ENCODE measurements around the gene MEGF11.

The MEGF11 gene

DNA sequence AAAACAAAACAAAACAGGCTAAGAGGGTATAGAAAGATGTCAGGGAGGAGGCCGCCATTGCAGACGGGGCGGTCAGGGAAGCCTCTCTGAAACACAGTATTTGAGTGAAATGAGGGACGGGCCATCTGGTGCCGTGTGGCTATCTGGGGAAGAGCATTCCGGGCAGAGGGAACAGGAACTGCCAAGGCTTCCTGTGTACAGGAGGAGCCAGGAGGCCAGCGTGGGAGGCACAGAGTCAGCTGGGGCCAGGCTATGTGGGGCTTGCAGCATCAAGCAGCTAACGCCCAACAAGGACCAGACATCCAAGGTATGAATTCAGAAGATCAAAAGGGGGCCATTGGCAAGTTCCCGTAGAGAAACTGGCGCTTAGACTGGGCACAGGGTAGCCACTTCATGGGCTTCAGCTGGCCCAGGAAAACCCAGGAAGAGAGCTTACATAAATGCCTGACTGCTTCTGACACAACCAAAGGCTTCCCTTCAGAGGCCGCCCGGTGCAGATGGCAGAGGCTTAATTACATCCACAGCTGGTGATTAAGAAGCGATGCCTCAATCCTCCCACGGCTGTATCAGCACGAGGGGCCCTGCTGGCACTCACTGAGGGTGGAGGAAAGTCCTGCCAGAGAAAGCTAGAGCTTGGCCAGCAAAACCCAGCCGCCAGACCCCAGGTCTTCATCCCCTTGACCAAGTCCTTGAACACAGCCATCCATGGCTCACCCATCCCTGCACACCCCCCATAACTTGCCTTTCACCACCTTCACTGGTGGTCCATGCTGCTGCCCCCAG lies 144.9 kb downstream of the MEGF11 start:
- DNase-seq: peak; percentile 84

DNA sequence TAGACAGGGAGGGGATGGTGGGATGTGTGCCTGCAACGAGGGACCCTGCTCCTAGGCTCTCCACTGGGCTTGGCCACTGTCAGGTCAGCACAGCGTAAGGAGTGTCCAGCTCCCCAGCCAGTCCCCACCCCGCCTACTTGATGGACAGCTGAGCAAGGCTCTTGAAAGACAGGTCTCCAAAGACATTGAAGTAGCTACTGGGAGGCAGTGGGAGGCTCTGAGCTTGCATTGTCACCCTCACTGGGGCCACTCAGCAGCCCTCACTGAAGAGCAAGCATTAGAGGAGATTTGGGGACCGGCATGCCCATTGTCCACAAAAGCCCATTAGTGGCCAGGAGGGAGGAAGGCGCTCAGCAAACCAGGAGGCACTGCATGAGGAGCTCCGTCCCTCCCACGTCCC lies 146.5 kb downstream of the MEGF11 start:
- DNase-seq: no peak

DNA sequence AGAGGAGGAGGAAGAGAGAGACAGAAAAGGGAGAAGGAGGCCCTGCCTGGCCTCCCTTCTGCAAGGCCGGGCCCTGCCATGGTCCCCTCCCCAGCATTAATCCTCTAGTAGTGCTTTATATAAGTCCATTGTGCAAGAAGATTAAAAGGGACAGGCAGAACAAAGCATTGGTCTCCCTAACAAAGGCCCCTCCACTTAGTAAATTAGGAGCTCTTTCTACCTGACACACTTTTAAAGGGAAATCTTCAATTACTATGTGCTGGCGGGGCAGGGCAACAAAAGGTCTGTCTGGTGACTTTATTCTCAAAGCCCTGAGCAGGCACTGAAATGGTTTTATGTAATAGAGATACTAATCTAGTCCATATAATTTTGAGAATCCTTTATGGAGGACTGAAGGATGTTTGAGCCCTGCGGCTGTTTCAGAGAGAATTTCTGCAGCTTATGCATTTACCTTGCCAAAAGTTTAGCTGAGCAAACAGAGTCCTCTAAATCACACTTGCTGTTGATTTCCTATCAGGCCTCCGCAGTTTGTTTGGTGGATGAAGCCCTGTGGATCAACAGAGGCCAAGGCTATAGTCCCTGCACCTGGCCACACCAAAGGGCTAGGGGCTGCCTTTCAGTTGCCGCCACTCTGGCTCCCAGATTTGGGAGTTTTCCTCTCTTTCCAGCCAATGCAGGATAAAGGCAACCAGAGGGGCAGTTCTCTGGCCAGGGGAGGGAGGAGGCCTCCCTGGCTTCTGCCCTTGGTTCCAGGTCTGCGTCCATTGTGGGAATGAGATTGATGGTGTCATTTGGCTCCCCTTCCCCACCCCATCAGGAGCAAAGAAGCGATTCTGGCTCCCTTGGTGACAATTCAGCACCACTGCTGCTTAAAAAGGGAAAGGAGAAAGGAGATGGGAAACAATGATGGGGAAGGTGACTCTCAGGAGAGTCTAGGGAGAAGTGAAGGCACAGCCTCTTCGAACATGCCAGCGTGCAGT lies 148.0 kb downstream of the MEGF11 start:
- no peak for DNase-seq

DNA sequence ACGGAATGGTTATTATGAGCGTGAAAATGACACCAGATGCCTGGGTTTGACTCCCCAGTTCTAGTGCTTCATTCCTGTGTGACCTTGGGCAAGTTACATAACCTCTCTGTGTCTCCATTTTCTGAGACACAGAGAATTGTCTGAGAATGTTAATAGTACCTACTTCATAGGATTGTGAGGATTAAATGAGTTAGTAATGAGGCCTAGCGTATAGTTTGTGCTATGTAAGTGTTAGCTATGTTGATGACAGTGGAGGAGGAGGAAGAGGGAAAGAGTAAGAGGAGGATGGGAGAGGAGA lies 150.3 kb downstream of the MEGF11 start:
- DNase-seq: no peak

DNA sequence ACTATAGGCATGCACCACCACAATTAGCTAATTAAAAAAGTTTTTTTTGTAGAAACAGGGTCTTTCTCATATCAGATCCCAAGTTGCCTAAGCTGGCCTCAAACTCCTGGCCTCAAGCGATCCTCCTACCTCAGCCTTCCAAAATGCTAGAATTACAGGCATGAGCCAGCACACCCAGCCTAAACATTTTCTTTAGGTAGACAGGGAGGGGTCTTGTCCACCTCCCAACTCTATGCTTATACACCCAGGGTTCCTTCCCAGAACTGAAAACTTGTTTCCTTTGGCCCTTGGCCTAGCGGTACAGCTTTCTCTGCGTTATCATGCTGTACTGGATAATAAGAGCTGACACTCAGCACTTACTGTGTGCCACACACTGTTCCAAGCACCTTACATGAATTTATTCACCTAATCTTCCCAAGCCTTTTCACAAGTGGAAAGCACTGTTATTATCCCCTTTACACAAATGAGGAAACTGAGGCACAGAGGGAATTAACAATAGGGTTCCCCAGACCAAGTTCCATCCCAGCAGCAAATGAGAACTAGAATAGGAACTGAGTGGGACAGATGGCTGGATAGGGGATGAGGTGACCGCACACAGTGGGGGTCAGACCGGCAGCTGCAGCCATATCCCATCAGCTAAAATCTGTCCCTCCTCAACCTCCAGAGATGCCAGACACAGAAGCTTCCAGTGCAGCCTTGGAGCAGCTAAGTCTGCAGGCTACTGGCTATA lies 150.8 kb downstream of the MEGF11 start:
- DNase-seq: no peak

DNA sequence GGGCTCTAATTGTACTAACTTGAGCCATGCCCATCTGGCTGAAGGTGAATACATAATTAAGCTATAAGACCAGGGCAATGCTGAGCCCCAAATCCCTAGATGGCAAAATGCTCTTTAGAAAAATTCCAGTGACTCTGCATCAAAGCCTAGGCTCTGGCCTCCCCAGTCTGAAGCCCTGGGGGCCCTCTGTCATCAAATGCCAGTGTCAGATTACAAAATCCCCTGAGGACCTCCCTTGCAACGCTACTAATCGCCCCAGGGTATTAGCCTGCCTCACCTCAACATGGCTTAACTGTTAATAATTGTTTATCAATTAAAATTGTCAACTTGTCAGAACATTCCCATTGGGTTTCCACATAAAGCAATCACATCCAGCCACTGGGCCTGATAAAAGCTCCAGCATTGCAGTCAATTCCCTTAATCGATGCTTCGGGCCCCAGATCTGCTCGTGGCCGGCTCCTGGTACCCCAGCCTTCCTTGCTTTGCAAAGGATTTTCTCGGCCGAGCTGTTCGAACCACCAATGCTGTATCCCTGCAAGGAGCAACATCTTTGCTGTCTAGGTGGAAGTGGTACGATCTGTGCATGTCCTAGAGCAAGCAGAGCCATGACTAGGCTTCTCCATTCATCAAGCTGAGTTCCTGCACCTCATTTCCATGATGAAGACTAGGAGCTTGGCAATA lies 151.7 kb downstream of the MEGF11 start:
- DNase-seq: no peak

DNA sequence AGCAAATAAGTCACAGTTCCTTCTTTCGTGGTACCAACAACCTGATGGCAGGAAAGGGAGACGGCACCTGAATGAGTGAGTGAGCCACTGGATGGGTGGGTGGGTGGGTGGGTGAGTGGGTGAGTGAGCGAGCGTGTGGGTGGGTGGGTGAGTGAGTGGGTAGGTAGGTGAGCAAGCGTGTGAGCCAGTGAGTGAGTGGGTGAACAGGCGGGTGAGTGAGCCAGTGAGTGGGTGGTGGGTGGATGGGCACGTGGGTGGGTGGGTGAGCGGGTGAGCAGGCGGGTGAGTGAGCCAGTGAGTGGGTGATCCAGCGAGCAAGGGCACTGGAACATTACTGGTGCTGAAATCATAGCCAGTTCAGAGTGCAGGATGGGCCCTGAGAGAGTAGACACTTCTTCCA lies 152.8 kb downstream of the MEGF11 start:
- no peak for DNase-seq

DNA sequence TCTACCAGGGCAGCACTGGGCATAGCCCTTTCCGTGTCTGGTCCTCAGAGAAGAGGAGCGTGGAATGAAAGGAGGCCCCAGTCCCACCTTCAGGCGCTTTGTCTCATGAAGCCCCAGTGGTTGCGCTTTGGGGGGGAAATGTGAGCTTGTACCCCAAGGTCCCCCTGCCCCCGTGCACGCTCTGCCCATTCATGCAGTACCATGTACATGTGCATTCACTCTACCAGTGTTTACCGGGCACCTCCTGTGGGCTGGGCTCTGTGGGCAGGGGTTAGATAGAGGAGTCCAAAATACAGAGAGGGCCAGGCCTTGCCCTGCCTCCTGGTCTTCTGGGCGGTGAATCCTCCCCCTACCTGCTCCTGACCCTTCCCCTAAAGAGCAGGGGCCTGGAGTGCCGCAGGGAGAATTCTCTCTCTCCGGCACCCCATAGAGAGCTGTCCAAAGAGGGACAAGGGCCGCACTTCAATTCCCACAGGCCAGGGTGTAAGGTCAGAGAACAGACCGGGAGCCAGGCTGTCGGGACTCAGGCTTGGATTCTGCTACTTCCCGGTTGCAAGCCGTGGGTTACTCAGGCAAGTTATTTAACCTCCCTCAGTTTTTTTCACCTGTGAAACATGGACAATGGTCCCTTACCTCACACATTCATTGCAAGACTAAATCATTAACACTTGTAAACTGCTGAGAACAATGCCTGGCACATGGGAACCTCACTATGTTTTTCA lies 153.4 kb downstream of the MEGF11 start:
- no peak for DNase-seq

DNA sequence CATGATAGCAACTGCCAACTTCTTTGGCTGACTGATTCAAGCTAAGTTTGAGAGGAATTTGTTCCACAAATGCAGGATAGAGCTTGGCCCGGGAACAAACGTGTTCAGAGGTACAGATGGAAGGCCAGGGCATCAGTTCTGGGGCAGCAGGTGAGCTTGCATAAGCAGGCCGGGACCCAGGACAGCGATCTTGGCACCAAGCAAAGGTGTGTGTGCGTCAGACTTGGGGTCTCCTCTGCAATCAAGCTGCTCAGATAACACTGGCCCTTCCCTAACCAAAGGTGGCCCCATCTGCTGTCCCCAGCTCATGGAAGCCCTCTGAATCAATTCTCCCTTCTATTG lies 155.6 kb downstream of the MEGF11 start:
- DNase-seq: peak; percentile 45

DNA sequence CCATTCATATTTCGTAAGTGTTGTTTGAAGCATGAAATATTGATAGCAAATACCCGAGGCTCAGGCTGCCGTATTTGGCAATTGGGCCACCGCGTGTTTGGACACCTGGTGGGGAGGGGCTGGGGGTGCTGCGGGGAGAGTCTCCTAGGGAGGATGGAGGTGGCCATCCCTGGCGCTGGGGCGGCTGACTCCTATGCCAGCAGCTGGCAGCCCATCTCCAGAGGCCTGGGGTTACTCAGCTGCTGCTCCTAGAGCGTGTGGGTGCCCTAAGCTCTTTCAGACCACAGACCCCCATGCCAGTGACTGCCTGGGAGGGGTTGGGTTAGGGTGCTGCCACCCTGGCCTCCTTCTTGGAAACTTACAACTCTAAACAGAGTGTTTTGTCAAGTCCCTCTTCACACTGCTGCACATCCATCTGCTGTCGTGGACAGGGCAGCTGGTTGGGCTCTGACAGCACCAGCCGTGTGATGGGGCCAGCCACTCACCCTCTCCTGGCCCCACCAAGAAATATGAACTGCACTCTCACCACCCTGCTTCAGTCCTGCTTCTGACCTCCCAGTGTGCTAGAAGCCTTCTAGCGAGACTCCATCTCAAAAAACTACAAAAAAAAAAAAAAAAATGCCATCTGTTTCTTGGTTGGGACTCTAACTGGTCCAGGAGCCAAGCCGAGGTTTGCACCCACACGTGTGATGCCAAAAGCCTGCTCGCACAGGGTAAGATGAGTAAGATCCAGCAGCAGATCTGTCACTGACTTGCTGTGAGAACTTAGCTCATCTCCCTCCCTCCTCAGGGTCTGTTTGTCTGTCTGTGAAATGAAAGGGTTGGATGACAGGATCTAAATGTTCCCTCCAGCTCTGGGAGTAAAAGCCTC lies 156.2 kb downstream of the MEGF11 start:
- DNase-seq: peak; percentile 54

DNA sequence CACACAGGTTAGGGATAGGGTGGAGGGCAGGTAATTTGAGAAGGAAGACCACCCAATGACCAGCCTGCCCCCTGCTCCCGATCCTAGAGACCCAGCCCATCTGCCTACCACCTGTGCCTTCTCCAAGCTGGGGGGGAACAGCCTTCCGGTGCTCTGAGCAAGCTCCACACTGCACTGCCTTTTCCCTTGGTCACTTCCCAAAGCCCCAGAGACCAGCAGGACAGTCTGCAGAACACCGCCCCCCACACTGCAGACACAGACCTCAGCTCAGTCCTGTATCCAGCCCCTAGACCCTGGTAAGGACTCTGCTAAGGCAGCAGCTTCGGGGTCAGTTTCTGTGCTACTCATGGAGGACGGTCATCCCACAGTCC lies 156.9 kb downstream of the MEGF11 start:
- DNase-seq: no peak

DNA sequence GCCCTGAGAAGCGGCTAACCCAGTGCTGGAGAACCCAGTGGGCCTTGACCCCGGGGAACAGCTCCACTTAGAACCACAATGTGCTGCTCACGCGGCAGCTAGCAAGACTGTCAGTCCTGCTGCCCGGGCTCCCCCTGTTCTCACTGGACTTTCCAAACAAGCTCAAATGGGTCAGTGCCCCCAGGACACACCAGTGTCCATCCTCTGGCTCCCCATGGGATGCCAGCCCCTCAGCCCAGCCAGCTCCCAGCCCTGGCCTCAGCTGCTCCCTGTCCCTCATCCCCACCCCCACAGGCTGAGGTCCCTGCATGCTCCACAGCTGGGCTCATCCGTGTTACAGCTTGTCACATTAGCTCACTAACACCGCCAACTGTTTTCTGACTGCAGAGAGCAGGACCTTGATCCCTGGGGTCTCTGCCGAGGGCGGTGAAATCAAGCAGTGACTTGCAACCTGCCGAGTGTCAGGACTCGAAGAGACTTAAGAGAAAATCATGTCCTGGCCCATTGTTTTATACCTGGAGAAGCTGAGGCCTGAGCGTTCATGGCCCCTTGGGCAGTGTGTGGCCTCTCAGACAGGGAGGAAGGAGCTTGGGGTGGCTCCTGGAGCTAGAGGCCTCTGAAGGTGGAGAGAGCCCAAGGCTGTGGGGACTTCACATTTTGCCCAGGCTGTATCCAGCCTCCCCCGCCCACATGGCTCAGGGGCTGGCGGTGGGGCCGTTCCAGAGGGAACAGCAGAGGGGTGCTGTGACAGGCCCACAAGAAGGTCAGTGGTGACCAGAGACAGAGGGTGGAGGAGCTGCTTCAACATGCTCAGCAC lies 157.5 kb downstream of the MEGF11 start:
- peak; percentile 72 for DNase-seq

DNA sequence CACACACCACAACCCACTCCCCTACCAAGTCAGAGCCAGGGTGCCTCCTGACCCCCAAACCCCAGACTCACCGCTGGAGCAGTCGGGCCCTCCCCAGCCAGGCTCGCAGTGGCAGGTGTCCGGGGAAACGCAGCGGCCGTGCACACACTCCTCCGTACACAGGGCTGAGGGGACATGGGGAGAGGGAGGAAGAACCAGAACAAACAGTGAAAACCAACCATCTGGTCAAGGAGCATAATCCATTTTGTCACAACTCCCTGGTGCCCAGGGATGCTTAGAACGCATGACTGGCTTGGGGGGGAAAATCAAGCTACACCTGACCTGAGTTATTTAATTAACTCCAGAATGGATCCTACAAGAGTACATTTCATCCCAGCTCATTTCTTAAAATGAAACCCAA lies 159.2 kb downstream of the MEGF11 start:
- peak; percentile 33 for DNase-seq

DNA sequence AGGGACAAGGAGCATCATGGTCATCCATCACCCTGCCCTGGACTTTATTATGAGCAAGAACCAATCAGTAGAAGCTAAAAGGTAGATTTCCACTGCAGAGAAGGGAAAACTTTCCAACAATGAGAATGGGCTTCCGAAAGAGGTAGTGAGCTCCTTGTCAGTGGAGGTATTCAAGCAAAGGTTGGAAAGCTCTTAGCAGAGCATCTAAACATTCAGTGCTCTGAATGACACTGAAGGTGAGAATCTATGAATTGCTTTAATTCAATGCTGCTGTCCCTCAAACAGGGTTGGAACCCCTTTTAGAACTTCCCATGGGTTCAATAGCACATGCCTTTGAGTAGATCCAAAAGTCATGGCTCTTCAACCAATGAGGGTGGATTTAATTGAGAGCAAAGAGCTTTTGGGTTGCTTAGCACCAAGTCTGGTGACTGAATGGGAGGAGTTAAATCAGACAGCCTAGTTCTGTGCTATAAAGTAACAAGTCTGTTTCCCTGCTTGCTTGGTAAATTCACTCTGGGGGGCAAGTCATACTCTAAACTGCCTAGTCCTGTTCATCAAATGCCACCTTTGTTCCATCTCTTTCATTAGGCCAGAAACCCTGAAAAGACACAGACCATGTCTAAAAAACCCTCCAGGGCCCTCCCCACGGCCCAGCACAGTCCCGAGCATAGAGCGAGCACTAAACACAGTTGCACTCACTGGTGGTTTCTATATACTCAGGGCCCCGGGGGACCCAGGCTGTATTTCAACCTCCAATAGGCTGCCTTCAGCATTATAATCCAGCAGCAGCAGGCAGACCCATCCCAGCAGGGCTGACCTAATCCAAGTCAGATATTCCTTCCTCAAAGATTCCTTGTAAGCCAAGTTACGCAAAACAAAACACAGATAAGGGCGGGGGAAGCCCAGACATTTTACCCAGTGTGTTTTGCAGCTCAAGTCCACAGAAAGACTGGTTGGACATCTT lies 161.2 kb downstream of the MEGF11 start:
- peak; percentile 17 for DNase-seq

DNA sequence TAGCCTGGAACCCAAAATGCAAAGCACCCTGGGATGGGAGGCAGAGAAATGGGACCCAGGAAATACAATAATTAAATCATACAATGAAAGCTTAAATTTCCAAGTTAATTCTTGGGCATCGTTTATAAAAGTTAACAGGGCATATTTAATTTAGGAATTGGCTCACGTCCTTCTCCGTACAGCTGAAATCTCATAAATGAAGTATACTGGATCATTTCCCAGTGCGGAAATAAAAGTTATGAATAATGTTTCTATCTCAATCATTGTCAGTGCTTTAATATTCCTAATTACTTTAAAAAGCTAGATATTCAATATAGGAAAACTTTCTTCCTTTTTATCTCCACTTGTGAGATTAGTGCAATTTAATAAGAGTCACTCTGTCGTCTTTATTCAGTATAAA lies 164.0 kb downstream of the MEGF11 start:
- no peak for DNase-seq

DNA sequence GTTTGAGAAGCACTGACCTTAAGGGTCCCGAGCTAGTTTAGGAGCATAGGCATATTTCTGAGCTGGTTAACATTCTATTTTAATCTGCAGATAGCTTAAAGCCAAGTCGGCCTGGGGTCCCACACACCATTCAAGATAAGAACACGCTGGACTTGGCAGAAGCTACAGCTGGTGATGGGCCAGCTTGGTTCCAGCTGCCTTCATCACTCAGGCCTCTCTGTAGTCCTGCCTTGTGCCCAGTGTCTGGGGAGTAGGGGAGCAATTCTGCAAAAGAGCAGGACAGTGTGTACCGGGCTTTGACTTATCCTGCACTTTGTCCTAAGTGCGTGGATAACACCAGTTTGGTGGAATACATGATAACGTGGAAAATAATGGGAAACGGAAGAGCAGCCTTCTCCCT lies 164.5 kb downstream of the MEGF11 start:
- DNase-seq: no peak

DNA sequence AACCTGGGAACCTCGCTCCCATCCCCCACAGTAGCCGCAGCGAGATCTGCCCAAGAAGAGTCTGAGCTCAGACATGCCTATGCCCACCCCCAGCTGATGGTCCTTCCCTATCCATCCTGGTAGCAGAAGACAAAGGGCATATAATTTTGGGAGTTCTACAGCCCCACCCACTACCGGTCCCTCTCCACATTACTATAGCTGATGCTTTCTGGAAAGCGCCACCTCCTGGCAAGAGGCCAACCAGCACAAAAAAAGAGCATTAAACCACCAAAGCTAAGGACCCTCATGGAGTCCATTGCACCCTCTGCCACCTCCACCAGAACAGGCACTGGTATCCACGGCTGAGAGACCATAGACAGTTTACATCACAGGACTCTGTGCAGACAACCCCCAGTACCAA lies 168.4 kb downstream of the MEGF11 start:
- no peak for DNase-seq

DNA sequence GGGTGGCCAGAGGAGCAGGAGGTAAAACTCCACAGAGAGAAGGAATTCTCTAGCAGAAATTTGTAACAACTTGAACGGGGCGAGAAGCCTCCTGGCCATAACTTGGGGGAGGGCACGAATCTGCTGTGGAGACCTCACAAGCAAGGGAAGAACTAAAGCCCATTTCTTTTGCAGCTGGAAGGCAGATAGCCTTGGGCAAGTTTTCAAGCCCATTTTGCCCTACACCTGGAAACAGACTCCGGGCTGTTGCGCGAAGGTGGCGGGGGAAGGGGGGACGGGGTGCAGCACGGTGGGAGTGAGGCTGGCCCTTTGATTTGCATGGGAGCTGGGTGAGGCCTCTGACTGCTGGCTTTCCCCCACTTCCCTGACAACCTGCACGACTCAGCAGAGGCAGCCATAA lies 168.8 kb downstream of the MEGF11 start:
- no peak for DNase-seq

DNA sequence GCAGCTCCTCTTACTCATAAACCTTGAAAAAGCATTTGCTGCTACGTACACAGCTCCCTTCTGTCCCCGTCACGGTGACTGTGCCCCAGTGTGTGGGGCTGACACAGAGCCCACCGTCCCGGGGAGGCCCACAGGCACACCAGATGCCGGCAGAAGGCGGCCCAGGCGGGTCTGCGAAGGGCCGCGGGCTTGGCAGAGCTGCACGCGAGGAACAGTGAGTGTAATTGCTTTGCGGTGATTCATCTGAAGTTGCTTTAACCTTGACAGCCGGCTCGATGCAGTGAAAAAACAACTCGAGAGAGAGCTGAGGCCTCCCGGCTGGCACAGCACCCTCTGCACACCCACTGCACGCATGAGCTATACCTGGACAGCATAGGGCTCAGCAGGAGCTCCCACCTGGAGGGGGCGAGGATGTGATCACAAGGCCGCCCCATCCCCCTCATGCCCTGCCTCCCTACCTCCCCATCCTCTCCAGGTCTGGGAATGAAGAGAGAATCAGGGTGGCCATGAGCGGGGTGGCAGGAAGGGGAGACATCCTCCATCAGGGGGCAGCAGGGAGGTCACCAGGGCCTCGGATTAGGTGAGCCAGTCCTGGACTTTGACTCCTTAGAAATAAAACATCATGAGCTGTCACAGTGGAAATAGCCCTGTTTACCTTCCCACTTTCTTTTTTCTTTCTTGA lies 172.7 kb downstream of the MEGF11 start:
- DNase-seq: peak; percentile 66
